Prostate gland (tissue), 2 donors: Measurements from ENCODE around the gene GAD1.

ENCODE experiments used
- POLR2A ChIP-seq: fragments of 450-650 bp; IDR thresholded peaks from one replicate; pipeline ENCODE4 v1.6.1; 2016; ENCODE audit warnings: antibody characterized with exemption, mild to moderate bottlenecking
- TF ChIP-seq, protein P1 (sequence below), 4 experiments: fragments of 200-600 bp in 2 of 4; fragments of 450-650 bp in 2 of 4; sonication (generic) in 2 of 4; IDR thresholded peaks; 1 replicate in 3 of 4; 2 replicates in 1 of 4; pipeline ENCODE4 v1.5.1; 2016 to 2019; ENCODE audit warnings: antibody characterized with exemption in 4 of 4, mild to moderate bottlenecking in 2 of 4, moderate library complexity in 2 of 4

DNA sequence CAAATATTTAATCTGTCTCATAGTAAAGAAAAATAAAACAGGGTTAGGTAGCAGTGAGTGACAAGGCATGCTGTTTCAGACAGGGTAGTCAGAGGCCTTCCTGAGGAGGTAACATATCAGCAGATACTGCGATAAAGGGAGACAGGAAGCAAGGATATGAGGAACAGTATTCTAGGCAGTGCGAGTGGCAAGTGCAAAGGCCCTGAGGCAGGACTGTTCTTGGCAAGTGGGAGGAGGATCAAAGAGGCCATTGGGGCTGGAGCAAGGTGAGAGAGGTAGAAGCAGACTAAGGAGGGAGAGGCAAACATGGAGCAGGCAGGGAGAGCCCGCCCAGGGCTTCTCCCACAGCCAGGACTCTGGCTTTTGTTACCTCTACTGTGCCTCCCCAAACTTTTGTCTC, 33.6 kb downstream of the GAD1 start:
- TF ChIP-seq POLR2A = no peak
- TF ChIP-seq, protein P1, sequence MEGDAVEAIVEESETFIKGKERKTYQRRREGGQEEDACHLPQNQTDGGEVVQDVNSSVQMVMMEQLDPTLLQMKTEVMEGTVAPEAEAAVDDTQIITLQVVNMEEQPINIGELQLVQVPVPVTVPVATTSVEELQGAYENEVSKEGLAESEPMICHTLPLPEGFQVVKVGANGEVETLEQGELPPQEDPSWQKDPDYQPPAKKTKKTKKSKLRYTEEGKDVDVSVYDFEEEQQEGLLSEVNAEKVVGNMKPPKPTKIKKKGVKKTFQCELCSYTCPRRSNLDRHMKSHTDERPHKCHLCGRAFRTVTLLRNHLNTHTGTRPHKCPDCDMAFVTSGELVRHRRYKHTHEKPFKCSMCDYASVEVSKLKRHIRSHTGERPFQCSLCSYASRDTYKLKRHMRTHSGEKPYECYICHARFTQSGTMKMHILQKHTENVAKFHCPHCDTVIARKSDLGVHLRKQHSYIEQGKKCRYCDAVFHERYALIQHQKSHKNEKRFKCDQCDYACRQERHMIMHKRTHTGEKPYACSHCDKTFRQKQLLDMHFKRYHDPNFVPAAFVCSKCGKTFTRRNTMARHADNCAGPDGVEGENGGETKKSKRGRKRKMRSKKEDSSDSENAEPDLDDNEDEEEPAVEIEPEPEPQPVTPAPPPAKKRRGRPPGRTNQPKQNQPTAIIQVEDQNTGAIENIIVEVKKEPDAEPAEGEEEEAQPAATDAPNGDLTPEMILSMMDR (IDR thresholded peaks at IDR 0.05) = no peak
